ENCODE data around the gene EOMES.

Gene EOMES

GRCh38 chr3:27720899-27721716 is 1.0 kb downstream of the EOMES start:
- no peaks in the 10 kb centered on the region for H3K9me3 ChIP-seq (ENCODE audit: control insufficient read depth, low read length)
- H3K36me3 ChIP-seq (ENCODE audit: control insufficient read depth, insufficient read depth, low read length): no peaks in the 10 kb centered on the region
- H3K27ac ChIP-seq (ENCODE audit: low read depth, low read length, severe bottlenecking): no peak overlapping the region
- peak overlapping the region; percentile 51 for H3K4me3 ChIP-seq (ENCODE audit: extremely low read depth, insufficient read depth, low read length, poor library complexity, severe bottlenecking)
- 1% methylated on average over 28 to 56 of the region's 64 CpGs for WGBS, 2 experiments (ENCODE audit: insufficient coverage in 2 of 2)
- H3K4me1 ChIP-seq (ENCODE audit: control insufficient read depth, insufficient read depth, low read length, poor library complexity, severe bottlenecking): peaks cover 4% of the 10 kb centered on the region

- WGBS, 2 experiments (ENCODE audit: insufficient coverage in 2 of 2): 33 to 58% methylated on average over 2 to 5 of the region's 6 CpGs
- H3K9me3 ChIP-seq (ENCODE audit: control insufficient read depth, low read length): no peaks in the 10 kb centered on the region
Observed at GRCh38 chr3:27719314-27720003, 2.7 kb downstream of the EOMES start.

GRCh38 chr3:27718459-27718858 is 3.7 kb downstream of the EOMES start:
- WGBS, 2 experiments (ENCODE audit: insufficient coverage in 2 of 2): 65% methylated on average over 2 to 3 of the region's 5 CpGs
- H3K4me1 ChIP-seq (ENCODE audit: control insufficient read depth, insufficient read depth, low read length, poor library complexity, severe bottlenecking): no peaks in the 10 kb centered on the region
- no peak overlapping the region for H3K27ac ChIP-seq (ENCODE audit: low read depth, low read length, severe bottlenecking)
- no peaks in the 10 kb centered on the region for H3K9me3 ChIP-seq (ENCODE audit: control insufficient read depth, low read length)
- H3K4me3 ChIP-seq (ENCODE audit: extremely low read depth, insufficient read depth, low read length, poor library complexity, severe bottlenecking): no peak overlapping the region
- H3K36me3 ChIP-seq (ENCODE audit: control insufficient read depth, insufficient read depth, low read length): no peaks in the 10 kb centered on the region

More at GRCh38 chr3:27719314-27720003, 2.7 kb downstream of the EOMES start:
- Histone ChIP-seq H3K27ac (ENCODE audit: low read depth, low read length, severe bottlenecking) (no peak overlapping the region), H3K36me3 (ENCODE audit: control insufficient read depth, insufficient read depth, low read length) (no peaks in the 10 kb centered on the region), H3K4me1 (ENCODE audit: control insufficient read depth, insufficient read depth, low read length, poor library complexity, severe bottlenecking) (no peaks in the 10 kb centered on the region), H3K4me3 (ENCODE audit: extremely low read depth, insufficient read depth, low read length, poor library complexity, severe bottlenecking) (no peak overlapping the region)

GRCh38 chr3:27717200-27717852 is 4.8 kb downstream of the EOMES start:
- H3K36me3 ChIP-seq (ENCODE audit: control insufficient read depth, insufficient read depth, low read length): no peaks in the 10 kb centered on the region
- H3K4me1 ChIP-seq (ENCODE audit: control insufficient read depth, insufficient read depth, low read length, poor library complexity, severe bottlenecking): no peaks in the 10 kb centered on the region
- WGBS, 2 experiments (ENCODE audit: insufficient coverage in 2 of 2): 86 to 93% methylated on average over 8 to 11 of the region's 16 CpGs
- no peak overlapping the region for H3K4me3 ChIP-seq (ENCODE audit: extremely low read depth, insufficient read depth, low read length, poor library complexity, severe bottlenecking)
- H3K27ac ChIP-seq (ENCODE audit: low read depth, low read length, severe bottlenecking): no peak overlapping the region
- no peaks in the 10 kb centered on the region for H3K9me3 ChIP-seq (ENCODE audit: control insufficient read depth, low read length)

- H3K36me3 ChIP-seq (ENCODE audit: control insufficient read depth, insufficient read depth, low read length): no peaks in the 10 kb centered on the region
- no peak overlapping the region for H3K27ac ChIP-seq (ENCODE audit: low read depth, low read length, severe bottlenecking)
- no peaks in the 10 kb centered on the region for H3K4me1 ChIP-seq (ENCODE audit: control insufficient read depth, insufficient read depth, low read length, poor library complexity, severe bottlenecking)
- H3K4me3 ChIP-seq (ENCODE audit: extremely low read depth, insufficient read depth, low read length, poor library complexity, severe bottlenecking): no peak overlapping the region
- 60 to 61% methylated on average over 1 to 3 of the region's 3 CpGs for WGBS, 2 experiments (ENCODE audit: insufficient coverage in 2 of 2)
- no peaks in the 10 kb centered on the region for H3K9me3 ChIP-seq (ENCODE audit: control insufficient read depth, low read length)
Observed at GRCh38 chr3:27716309-27716708, 5.8 kb downstream of the EOMES start.

- Histone ChIP-seq H3K36me3 (ENCODE audit: control insufficient read depth, insufficient read depth, low read length) (no peaks in the 10 kb centered on the region), H3K4me3 (ENCODE audit: extremely low read depth, insufficient read depth, low read length, poor library complexity, severe bottlenecking) (no peak overlapping the region), H3K9me3 (ENCODE audit: control insufficient read depth, low read length) (no peaks in the 10 kb centered on the region), H3K27ac (ENCODE audit: low read depth, low read length, severe bottlenecking) (no peak overlapping the region), H3K4me1 (ENCODE audit: control insufficient read depth, insufficient read depth, low read length, poor library complexity, severe bottlenecking) (no peaks in the 10 kb centered on the region)
- WGBS, 2 experiments (ENCODE audit: insufficient coverage in 2 of 2): no CpG with 5 or more reads among the region's 4 CpGs
Observed at GRCh38 chr3:27715863-27716262, 6.3 kb downstream of the EOMES start.

GRCh38 chr3:27715454-27715806 is 6.7 kb downstream of the EOMES start:
- Histone ChIP-seq H3K36me3 (ENCODE audit: control insufficient read depth, insufficient read depth, low read length) (no peaks in the 10 kb centered on the region), H3K27ac (ENCODE audit: low read depth, low read length, severe bottlenecking) (no peak overlapping the region), H3K4me1 (ENCODE audit: control insufficient read depth, insufficient read depth, low read length, poor library complexity, severe bottlenecking) (no peaks in the 10 kb centered on the region), H3K4me3 (ENCODE audit: extremely low read depth, insufficient read depth, low read length, poor library complexity, severe bottlenecking) (peak overlapping the region; percentile 44), H3K9me3 (ENCODE audit: control insufficient read depth, low read length) (no peaks in the 10 kb centered on the region)
- 3 to 12% methylated on average over 3 to 5 of the region's 11 CpGs for WGBS, 2 experiments (ENCODE audit: insufficient coverage in 2 of 2)

GRCh38 chr3:27714692-27715453 is 7.2 kb downstream of the EOMES start:
- H3K27ac ChIP-seq (ENCODE audit: low read depth, low read length, severe bottlenecking): no peak overlapping the region
- H3K36me3 ChIP-seq (ENCODE audit: control insufficient read depth, insufficient read depth, low read length): no peaks in the 10 kb centered on the region
- peak overlapping the region; percentile 44 for H3K4me3 ChIP-seq (ENCODE audit: extremely low read depth, insufficient read depth, low read length, poor library complexity, severe bottlenecking)
- no peaks in the 10 kb centered on the region for H3K9me3 ChIP-seq (ENCODE audit: control insufficient read depth, low read length)
- 0 to 2% methylated on average over 33 to 47 of the region's 52 CpGs for WGBS, 2 experiments (ENCODE audit: insufficient coverage in 2 of 2)
- no peaks in the 10 kb centered on the region for H3K4me1 ChIP-seq (ENCODE audit: control insufficient read depth, insufficient read depth, low read length, poor library complexity, severe bottlenecking)

GRCh38 chr3:27714146-27714526 is 8.0 kb downstream of the EOMES start:
- 0 to 3% methylated on average over 3 to 8 of the region's 11 CpGs for WGBS, 2 experiments (ENCODE audit: insufficient coverage in 2 of 2)
- H3K36me3 ChIP-seq (ENCODE audit: control insufficient read depth, insufficient read depth, low read length): no peaks in the 10 kb centered on the region
- H3K4me1 ChIP-seq (ENCODE audit: control insufficient read depth, insufficient read depth, low read length, poor library complexity, severe bottlenecking): no peaks in the 10 kb centered on the region
- no peaks in the 10 kb centered on the region for H3K9me3 ChIP-seq (ENCODE audit: control insufficient read depth, low read length)
- H3K4me3 ChIP-seq (ENCODE audit: extremely low read depth, insufficient read depth, low read length, poor library complexity, severe bottlenecking): peak overlapping the region; percentile 44
- no peak overlapping the region for H3K27ac ChIP-seq (ENCODE audit: low read depth, low read length, severe bottlenecking)

- Histone ChIP-seq H3K27ac (ENCODE audit: low read depth, low read length, severe bottlenecking) (no peak overlapping the region), H3K4me3 (ENCODE audit: extremely low read depth, insufficient read depth, low read length, poor library complexity, severe bottlenecking) (peak overlapping the region; percentile 44), H3K9me3 (ENCODE audit: control insufficient read depth, low read length) (no peaks in the 10 kb centered on the region), H3K4me1 (ENCODE audit: control insufficient read depth, insufficient read depth, low read length, poor library complexity, severe bottlenecking) (no peaks in the 10 kb centered on the region), H3K36me3 (ENCODE audit: control insufficient read depth, insufficient read depth, low read length) (no peaks in the 10 kb centered on the region)
- WGBS, 2 experiments (ENCODE audit: insufficient coverage in 2 of 2): 0% methylated on average over 10 to 12 of the region's 25 CpGs
Observed at GRCh38 chr3:27713435-27714145, 8.5 kb downstream of the EOMES start.

All from mesodermal cell (in vitro differentiated cells).